D721Med (cell line): Measurements from ENCODE around the gene USF2.

Source experiments
- DNase-seq: peaks from one replicate; pipeline ENCODE4 v3.0.0; 2011; ENCODE audit warnings: low spot score; ENCODE audit not compliant: insufficient read length
- FAIRE-seq: peaks from 2 replicates; lab custom pipeline; 2011; peaks lifted over from hg19 to GRCh38; lab: Jason Lieb, UNC
- CTCF ChIP-seq: IDR thresholded peaks from 2 replicates; pipeline ENCODE4 v1.5.1; 2012; ENCODE audit warnings: mild to moderate bottlenecking, control low read depth; ENCODE audit not compliant: insufficient read depth; ENCODE audit errors: missing control alignments

The USF2 gene

GRCh38 chr19:35310811-35311465 lies 42.2 kb downstream of the USF2 start:
- TF ChIP-seq CTCF: no peak
- DNase-seq (no peak), FAIRE-seq (no peak)

GRCh38 chr19:35311901-35312665 lies 43.3 kb downstream of the USF2 start:
- DNase-seq (no peak), FAIRE-seq (no peak)
- no peak for TF ChIP-seq CTCF

GRCh38 chr19:35313587-35313986 lies 44.8 kb downstream of the USF2 start:
- DNase-seq (no peak), FAIRE-seq (no peak)

GRCh38 chr19:35314031-35314430 lies 45.3 kb downstream of the USF2 start:
- FAIRE-seq: no peak
- no peak for DNase-seq
- no peak for TF ChIP-seq CTCF

More at GRCh38 chr19:35313587-35313986, 44.8 kb downstream of the USF2 start:
- TF ChIP-seq CTCF: no peak

GRCh38 chr19:35314858-35315470 lies 46.2 kb downstream of the USF2 start:
- TF ChIP-seq CTCF: no peak
- DNase-seq (no peak), FAIRE-seq (no peak)

- FAIRE-seq: no peak
- TF ChIP-seq CTCF: no peak
- no peak for DNase-seq
These were observed 47.1 kb downstream of the USF2 start for GRCh38 chr19:35315883-35316282.
